Neuronal stem cell (in vitro differentiated cells): ENCODE measurements around the gene ACKR3.

Experiments
- DNase-seq: peaks from one replicate; pipeline ENCODE4 v3.0.0-alpha.2; 2013; ENCODE audit warnings: low spot score
- H2AFZ ChIP-seq: one replicate; pipeline ENCODE4 v1.6.1; 2013; ENCODE audit warnings: mild to moderate bottlenecking, low read length, inconsistent platforms
- H2AK5ac ChIP-seq: 2 replicates; pipeline ENCODE4 v1.6.1; 2013; ENCODE audit warnings: low read depth, mild to moderate bottlenecking, inconsistent platforms, low read length, moderate library complexity, mixed read lengths
- H2BK120ac ChIP-seq: 2 replicates; pipeline ENCODE4 v1.6.1; 2013; ENCODE audit warnings: low read depth, mild to moderate bottlenecking, inconsistent platforms, low read length, moderate library complexity, mixed read lengths
- H2BK12ac ChIP-seq: one replicate; pipeline ENCODE4 v1.6.1; 2013; ENCODE audit warnings: low read length, inconsistent platforms
- H2BK15ac ChIP-seq: 2 replicates; pipeline ENCODE4 v1.6.1; 2013; ENCODE audit warnings: mild to moderate bottlenecking, low read length, inconsistent platforms, mixed read lengths
- H2BK5ac ChIP-seq: one replicate; pipeline ENCODE4 v1.6.1; 2013; ENCODE audit warnings: inconsistent platforms, mild to moderate bottlenecking, low read length, moderate library complexity
- H3K14ac ChIP-seq: one replicate; pipeline ENCODE4 v1.6.1; 2013; ENCODE audit warnings: low read length, inconsistent platforms
- H3K18ac ChIP-seq: 2 replicates; pipeline ENCODE4 v1.6.1; 2013; ENCODE audit warnings: low read length, inconsistent platforms
- H3K23ac ChIP-seq: 2 replicates; pipeline ENCODE4 v1.6.1; 2013; ENCODE audit warnings: low read depth, mild to moderate bottlenecking, mixed read lengths, low read length, inconsistent platforms; ENCODE audit not compliant: poor library complexity
- H3K27ac ChIP-seq: replicated peaks from 3 replicates; pipeline ENCODE4 v1.5.1; 2013; ENCODE audit warnings: low read length, inconsistent platforms
- H3K27me3 ChIP-seq, 3 experiments: 2 replicates each; pipeline ENCODE4 v1.6.1; 2013; ENCODE audit warnings: low read length in 3 of 3, mild to moderate bottlenecking in 2 of 3, inconsistent platforms in 1 of 3, low read depth in 1 of 3, mixed read lengths in 1 of 3, moderate library complexity in 1 of 3; ENCODE audit not compliant: control insufficient read depth in 3 of 3, insufficient read depth in 3 of 3
- H3K36me3 ChIP-seq, 2 donors: replicated peaks in 1 of 2; 2 replicates each; pipeline ENCODE4 v1.6.1; 2013; ENCODE audit warnings: low read length in 2 of 2; ENCODE audit not compliant: control insufficient read depth in 2 of 2, insufficient read depth in 2 of 2
- H3K4ac ChIP-seq: 2 replicates; pipeline ENCODE4 v1.6.1; 2013; ENCODE audit warnings: inconsistent platforms, mild to moderate bottlenecking, low read length, moderate library complexity
- H3K4me1 ChIP-seq, 2 donors: 1 replicate in 1 of 2; 2 replicates in 1 of 2; pipeline ENCODE4 v1.6.1; 2013; ENCODE audit warnings: low read length in 2 of 2, low read depth in 1 of 2; ENCODE audit not compliant: control insufficient read depth in 2 of 2, insufficient read depth in 1 of 2
- H3K4me2 ChIP-seq: one replicate; pipeline ENCODE4 v1.6.1; 2013; ENCODE audit warnings: mild to moderate bottlenecking, low read length, inconsistent platforms; ENCODE audit not compliant: insufficient read depth, poor library complexity, severe bottlenecking
- H3K4me3 ChIP-seq, 2 donors: 2 replicates each; pipeline ENCODE4 v1.5.1; 2013; ENCODE audit warnings: low read length in 2 of 2, mild to moderate bottlenecking in 2 of 2, inconsistent platforms in 1 of 2, moderate library complexity in 1 of 2
- H3K79me1 ChIP-seq: one replicate; pipeline ENCODE4 v1.6.1; 2013; ENCODE audit warnings: low read depth, mild to moderate bottlenecking, inconsistent platforms, low read length, moderate library complexity
- H3K9ac ChIP-seq: one replicate; pipeline ENCODE4 v1.6.1; 2013; ENCODE audit warnings: mild to moderate bottlenecking, low read depth, low read length, inconsistent platforms; ENCODE audit not compliant: poor library complexity
- H3K9me3 ChIP-seq, 2 donors: replicated peaks in 1 of 2; 2 replicates each; pipeline versions ENCODE3 to v1.6.1; 2013; ENCODE audit warnings: low read length in 2 of 2, mild to moderate bottlenecking in 2 of 2, inconsistent platforms in 1 of 2, low read depth in 1 of 2, mixed read lengths in 1 of 2, moderate library complexity in 1 of 2; ENCODE audit not compliant: control insufficient read depth in 2 of 2, insufficient read depth in 1 of 2
- H4K8ac ChIP-seq: one replicate; pipeline ENCODE4 v1.6.1; 2013; ENCODE audit warnings: low read depth, mild to moderate bottlenecking, inconsistent platforms, low read length, moderate library complexity
- H4K91ac ChIP-seq: one replicate; pipeline ENCODE4 v1.6.1; 2013; ENCODE audit warnings: low read length, low read depth, mild to moderate bottlenecking, inconsistent platforms; ENCODE audit not compliant: poor library complexity
- WGBS, 2 donors: extraction: QIAGEN DNeasy Blood & Tissue Kit; methylation state at CpG; one replicate each; pipeline ENCODE4 v1.1.7; 2013; ENCODE audit warnings: missing lambda C conversion rate in 2 of 2, mixed read lengths in 1 of 2; ENCODE audit not compliant: insufficient read length in 2 of 2, insufficient replicate concordance in 1 of 2; ENCODE audit errors: extremely low coverage in 2 of 2; 5-methylcytosine and 5-hydroxymethylcytosine counted together

ACKR3 gene

GRCh38 chr2:236568922-236569572, 578 bp upstream of the ACKR3 start:
- H4K8ac ChIP-seq: no peak overlapping the region
- peak overlapping the region; percentile 46 for H2AFZ ChIP-seq
- no peak overlapping the region for H2BK12ac ChIP-seq
- WGBS, 2 donors: no CpG with 5 or more reads among the region's 10 CpGs
- no peak overlapping the region for H4K91ac ChIP-seq
- no peak overlapping the region for H2AK5ac ChIP-seq
- no peak overlapping the region for H3K4ac ChIP-seq
- peaks cover 0 to 19% (median 0%) of the 10 kb centered on the region in 3 experiments for H3K27me3 ChIP-seq
- H3K9ac ChIP-seq: no peak overlapping the region
- peaks cover 30 to 41% of the 10 kb centered on the region in 2 donors for H3K4me1 ChIP-seq
- no peak overlapping the region for H2BK120ac ChIP-seq
- H3K14ac ChIP-seq: no peak overlapping the region
- no peak overlapping the region for H2BK15ac ChIP-seq
- H3K79me1 ChIP-seq: no peaks in the 10 kb centered on the region
- peaks cover 0 to 22% of the 10 kb centered on the region in 2 donors for H3K36me3 ChIP-seq
- no peak overlapping the region for H2BK5ac ChIP-seq
- H3K23ac ChIP-seq: no peak overlapping the region
- no peaks in the 10 kb centered on the region for H3K9me3 ChIP-seq
- H3K4me3 ChIP-seq: peak overlapping the region in 1 of 2 donors; percentile 62
- DNase-seq: no peak
- H3K4me2 ChIP-seq: peak overlapping the region; percentile 26
- no peak overlapping the region for H3K18ac ChIP-seq
- H3K27ac ChIP-seq: peak overlapping the region; percentile 72

- Histone ChIP-seq H4K91ac (no peak overlapping the region), H3K4ac (no peak overlapping the region), H3K4me3 (peak overlapping the region; percentile 53 to 62), H3K27ac (peak overlapping the region; percentile 72), H3K9ac (no peak overlapping the region), H3K4me2 (peak overlapping the region; percentile 52), H3K36me3 (peaks cover 0 to 34% of the 10 kb centered on the region in 2 donors), H3K14ac (no peak overlapping the region), H2BK15ac (no peak overlapping the region), H2BK120ac (no peak overlapping the region), H3K79me1 (no peaks in the 10 kb centered on the region), H3K27me3 (peaks cover 0 to 19% (median 0%) of the 10 kb centered on the region in 3 experiments), H2BK12ac (no peak overlapping the region), H2BK5ac (no peak overlapping the region), H2AFZ (no peak overlapping the region), H3K18ac (no peak overlapping the region), H3K4me1 (peaks cover 37 to 46% of the 10 kb centered on the region in 2 donors), H4K8ac (no peak overlapping the region), H2AK5ac (no peak overlapping the region), H3K9me3 (no peaks in the 10 kb centered on the region), H3K23ac (no peak overlapping the region)
- WGBS, 2 donors: no CpG with 5 or more reads among the region's 6 CpGs
- no peak for DNase-seq
Measured at GRCh38 chr2:236570081-236570868, 650 bp downstream of the ACKR3 start.

DNA sequence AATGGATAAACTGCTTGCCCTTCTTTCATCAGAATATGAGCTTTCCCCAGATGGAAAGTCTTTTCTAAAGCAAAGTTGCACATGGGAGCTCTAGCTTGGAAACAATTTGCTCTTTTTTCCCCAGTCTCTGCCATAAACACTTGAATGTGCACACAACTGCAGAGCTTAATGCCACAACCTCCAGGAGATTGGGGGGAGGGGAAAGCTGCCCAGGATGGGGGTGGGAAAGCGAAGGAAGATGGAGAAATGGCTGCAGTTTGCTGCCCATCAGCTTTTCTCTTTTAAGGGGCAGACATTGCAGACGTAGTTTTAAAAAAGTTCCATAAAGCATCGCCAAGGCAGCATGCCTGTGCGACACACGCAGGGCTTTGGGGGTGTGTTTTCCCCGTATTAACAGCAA, 1.5 kb downstream of the ACKR3 start:
- no peak overlapping the region for H3K4ac ChIP-seq
- H4K8ac ChIP-seq: no peak overlapping the region
- H2BK120ac ChIP-seq: no peak overlapping the region
- H3K18ac ChIP-seq: no peak overlapping the region
- H2BK5ac ChIP-seq: no peak overlapping the region
- no peak overlapping the region for H2BK15ac ChIP-seq
- no peak overlapping the region for H3K9ac ChIP-seq
- H2BK12ac ChIP-seq: no peak overlapping the region
- H3K9me3 ChIP-seq: peaks cover 0 to 5% of the 10 kb centered on the region in 2 donors
- H3K14ac ChIP-seq: no peak overlapping the region
- no peaks in the 10 kb centered on the region for H3K79me1 ChIP-seq
- H3K36me3 ChIP-seq: peaks cover 0 to 43% of the 10 kb centered on the region in 2 donors
- H3K23ac ChIP-seq: no peak overlapping the region
- peak overlapping the region; percentile 43 for H3K27ac ChIP-seq
- no peak for DNase-seq
- no CpG with 5 or more reads among the region's 6 CpGs for WGBS, 2 donors
- H3K4me2 ChIP-seq: peak overlapping the region; percentile 37
- H3K27me3 ChIP-seq: peaks cover 0 to 16% (median 0%) of the 10 kb centered on the region in 3 experiments
- H2AFZ ChIP-seq: no peak overlapping the region
- H3K4me1 ChIP-seq: peaks cover 42 to 43% of the 10 kb centered on the region in 2 donors
- peak overlapping the region in 1 of 2 donors; percentile 62 for H3K4me3 ChIP-seq
- no peak overlapping the region for H2AK5ac ChIP-seq
- H4K91ac ChIP-seq: no peak overlapping the region

- peak overlapping the region in 1 of 2 donors; percentile 62 for H3K4me3 ChIP-seq
- no peak overlapping the region for H3K18ac ChIP-seq
- peaks cover 0 to 12% (median 0%) of the 10 kb centered on the region in 3 experiments for H3K27me3 ChIP-seq
- DNase-seq: peak; percentile 58
- peaks cover 0 to 19% of the 10 kb centered on the region in 2 donors for H3K9me3 ChIP-seq
- no peak overlapping the region for H2BK15ac ChIP-seq
- no peak overlapping the region for H2BK5ac ChIP-seq
- peaks cover 0 to 56% of the 10 kb centered on the region in 2 donors for H3K36me3 ChIP-seq
- H3K4ac ChIP-seq: no peak overlapping the region
- H4K8ac ChIP-seq: no peak overlapping the region
- no peak overlapping the region for H3K27ac ChIP-seq
- no peak overlapping the region for H2AK5ac ChIP-seq
- no peaks in the 10 kb centered on the region for H3K79me1 ChIP-seq
- H2AFZ ChIP-seq: no peak overlapping the region
- H2BK12ac ChIP-seq: no peak overlapping the region
- no peak overlapping the region for H2BK120ac ChIP-seq
- H4K91ac ChIP-seq: no peak overlapping the region
- H3K14ac ChIP-seq: no peak overlapping the region
- H3K4me2 ChIP-seq: peak overlapping the region; percentile 20
- H3K9ac ChIP-seq: no peak overlapping the region
- no CpG with 5 or more reads among the region's 9 CpGs for WGBS, 2 donors
- H3K4me1 ChIP-seq: peaks cover 41 to 49% of the 10 kb centered on the region in 2 donors
- no peak overlapping the region for H3K23ac ChIP-seq
Measured at GRCh38 chr2:236572482-236572881, 2.9 kb downstream of the ACKR3 start.
